ENCODE data around the gene PACRG.
A peak's percentile ranks its signal among the peaks of the same experiment; 100 is the strongest.

The PACRG gene

GRCh38 chr6:163151212-163151611, 423.4 kb downstream of the PACRG start:
- DNase-seq: no peak

- DNase-seq: no peak
These were observed 424.9 kb downstream of the PACRG start for GRCh38 chr6:163152701-163153100.

GRCh38 chr6:163159110-163159509, 431.3 kb downstream of the PACRG start:
- DNase-seq: no peak

GRCh38 chr6:163159689-163160088, 431.9 kb downstream of the PACRG start:
- no peak for DNase-seq

DNA sequence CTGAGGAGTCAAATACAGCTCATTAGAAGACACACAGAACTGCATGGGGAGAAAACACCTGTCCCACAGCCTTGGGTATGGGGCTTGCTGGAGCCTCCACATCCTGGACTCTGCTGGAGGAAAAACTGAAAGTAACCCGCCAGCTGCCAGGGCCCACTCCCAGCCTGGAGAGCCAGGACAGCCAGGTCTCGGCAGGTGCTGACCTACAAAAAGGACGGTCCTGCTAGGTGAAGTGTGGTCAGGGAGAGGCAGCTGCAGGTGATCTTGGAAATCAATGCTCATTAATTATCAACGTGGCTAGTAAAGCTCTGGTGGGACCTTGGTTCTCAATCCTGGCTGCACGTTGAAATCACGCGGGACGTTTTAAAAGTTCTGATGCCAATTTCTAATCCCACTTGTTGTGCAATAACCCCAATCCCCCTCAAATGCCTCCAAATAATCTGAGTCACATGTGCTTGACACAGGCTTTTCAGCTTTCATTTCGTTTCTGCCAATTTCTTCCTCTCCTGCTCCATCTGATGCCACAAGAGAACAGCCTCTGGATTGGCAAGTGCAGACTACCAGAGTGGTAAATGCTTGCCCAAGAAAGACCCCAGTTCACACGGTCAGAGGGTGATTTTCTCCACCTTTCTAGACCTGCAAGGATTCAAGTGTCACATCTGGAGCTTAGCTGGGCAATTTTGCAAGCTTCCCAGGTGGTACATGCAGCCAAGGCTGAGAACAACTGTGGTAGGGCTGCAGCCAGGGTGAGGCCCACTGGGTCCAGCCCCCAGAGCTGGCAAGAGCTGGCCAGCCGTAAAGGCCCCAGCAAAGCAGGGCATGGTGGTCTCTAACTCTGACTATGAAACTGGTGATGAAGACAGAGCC, 434.5 kb downstream of the PACRG start:
- no peak for DNase-seq

DNA sequence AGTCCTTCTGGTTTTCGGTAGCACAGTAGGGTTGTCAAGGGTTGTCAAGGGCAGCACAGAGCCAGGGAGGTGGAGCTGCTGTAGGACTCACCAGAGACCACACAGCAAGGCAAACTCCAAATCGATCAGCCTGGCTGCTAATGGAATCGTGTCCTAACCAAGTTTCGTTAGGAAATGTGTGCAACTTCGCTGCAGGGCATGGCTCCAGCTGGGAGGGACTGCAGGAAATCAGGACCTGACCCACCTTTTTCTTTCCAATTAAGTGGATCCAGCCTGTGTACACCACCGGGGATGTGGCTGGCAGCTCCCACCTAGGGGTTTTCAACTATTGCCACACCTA, 435.1 kb downstream of the PACRG start:
- DNase-seq: no peak

DNA sequence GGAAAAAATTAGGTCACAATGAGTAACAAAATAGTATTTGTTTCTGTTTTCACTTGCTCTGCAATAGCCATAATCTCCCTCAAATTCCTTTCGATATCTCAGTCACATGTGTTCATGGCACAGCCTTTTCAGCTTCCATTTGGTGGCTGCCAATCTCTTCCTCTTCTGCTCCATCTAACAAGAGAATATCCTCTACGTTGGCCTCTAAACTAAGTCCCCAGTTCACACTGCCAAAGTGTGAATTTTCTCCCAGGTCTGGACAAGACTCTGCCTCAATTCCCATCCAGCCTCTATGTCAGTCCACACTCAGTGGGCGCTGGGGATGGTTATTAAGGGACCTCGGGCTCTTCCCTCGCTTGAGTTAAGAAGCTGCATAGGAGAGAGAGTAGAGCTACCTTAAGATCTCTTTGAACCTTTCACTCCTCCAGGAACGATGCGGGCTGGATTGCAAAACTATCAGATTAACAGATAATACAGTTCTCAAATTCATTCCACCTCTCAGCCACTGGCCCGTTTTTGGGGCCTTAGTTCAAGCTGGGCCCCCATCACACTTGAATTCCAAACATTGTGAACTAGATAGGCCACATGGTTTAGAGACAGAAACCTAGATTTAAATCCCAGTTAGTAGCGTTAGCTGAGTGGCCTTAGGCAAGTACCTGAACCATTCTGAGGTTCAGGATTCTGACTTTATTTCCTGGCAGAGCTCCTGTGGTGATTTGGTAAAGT, 436.6 kb downstream of the PACRG start:
- DNase-seq: no peak

- no peak for DNase-seq
These were observed 437.6 kb downstream of the PACRG start for GRCh38 chr6:163165155-163165910.

GRCh38 chr6:163165922-163166321, 438.1 kb downstream of the PACRG start:
- no peak for DNase-seq

DNA sequence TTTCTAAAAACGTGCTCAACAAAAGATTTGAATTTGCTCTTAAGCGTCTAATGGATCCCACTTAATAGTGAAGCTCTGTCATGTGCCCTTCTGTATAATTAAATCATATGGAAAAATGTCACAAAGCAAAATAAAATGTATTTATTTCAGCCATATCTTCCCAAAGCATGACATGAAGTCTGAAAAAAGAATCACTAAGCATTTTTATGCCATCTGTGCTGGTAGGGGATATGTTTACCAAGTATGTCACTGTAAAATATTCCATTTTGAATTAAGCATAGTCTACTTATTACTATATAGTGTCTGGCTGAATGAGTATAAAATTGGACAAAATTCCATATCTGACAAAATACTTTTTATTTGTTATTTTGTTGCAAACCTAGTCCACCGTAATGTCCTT, 438.7 kb downstream of the PACRG start:
- no peak for DNase-seq

- no peak for DNase-seq
These were observed 441.7 kb downstream of the PACRG start for GRCh38 chr6:163169521-163169920.

DNA sequence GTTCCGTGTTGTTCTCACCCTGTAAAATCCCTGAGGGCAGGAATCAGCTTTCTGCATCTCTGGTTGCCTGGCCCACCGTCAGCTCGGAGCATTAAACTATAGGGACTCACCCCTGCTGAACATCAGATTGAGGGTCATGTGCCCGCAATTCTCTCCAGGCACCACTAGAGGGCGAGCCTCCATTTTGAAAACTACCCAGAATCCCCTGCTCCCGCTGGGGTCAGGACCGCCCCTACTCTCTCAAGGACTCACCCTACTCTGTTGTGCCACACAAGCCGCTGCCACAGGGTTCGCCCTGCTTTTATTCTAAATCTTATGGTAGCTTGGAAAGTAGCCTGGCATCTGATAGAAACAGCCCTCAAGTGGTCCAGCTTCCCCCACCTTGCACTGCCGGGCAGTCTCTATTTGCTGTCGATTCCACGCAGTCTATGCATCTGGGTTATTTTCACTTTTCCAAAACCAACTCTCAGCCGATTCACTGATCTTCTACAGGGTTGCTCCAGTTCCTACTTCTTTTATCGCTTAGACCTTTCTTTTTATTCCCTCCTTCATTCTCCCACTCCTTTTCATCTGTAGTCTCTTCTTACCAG, 442.6 kb downstream of the PACRG start:
- peak; percentile 4 to 28 for DNase-seq

DNA sequence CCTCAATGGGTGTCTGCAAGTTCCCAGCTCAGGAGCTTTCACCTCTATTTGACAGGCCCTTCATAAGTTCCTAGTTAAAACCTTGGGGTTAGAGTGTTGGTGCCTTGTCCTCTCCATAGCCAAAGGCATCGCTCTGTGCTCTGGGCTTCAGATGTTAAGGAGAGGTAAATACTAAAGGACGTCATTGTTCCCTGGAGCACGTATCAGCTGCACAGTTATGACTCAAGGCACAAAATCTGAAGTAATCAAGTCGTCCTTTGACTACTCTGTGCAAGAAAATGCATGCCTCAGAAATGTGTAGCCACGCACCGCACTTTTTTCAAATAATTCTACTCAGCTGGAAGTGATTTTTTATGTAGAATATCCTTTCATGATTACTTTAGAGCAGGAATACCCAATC, 446.0 kb downstream of the PACRG start:
- no peak for DNase-seq

DNA sequence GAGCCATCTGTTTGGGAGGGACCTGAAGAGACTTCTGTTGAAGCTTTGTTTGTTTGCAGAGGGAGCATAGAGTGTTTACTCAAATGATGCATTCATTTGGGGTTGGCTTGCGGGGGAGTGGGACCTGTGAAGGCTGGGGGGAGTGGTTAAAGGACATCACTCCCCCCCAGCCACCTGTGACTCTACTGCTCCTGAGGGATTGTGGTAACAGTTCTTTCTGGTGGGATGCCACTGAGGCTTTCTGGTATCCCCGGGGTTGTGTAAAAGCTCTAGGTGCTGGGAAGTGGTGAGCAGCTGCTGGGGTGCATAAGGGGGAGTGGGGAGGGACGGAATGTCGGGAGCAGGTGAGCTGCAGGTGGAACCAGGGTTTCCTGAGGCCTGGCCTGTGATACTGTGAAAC, 447.5 kb downstream of the PACRG start:
- DNase-seq: no peak

GRCh38 chr6:163176097-163176496, 448.3 kb downstream of the PACRG start:
- no peak for DNase-seq

- DNase-seq: no peak
These were observed 449.2 kb downstream of the PACRG start for GRCh38 chr6:163177007-163177406.

DNA sequence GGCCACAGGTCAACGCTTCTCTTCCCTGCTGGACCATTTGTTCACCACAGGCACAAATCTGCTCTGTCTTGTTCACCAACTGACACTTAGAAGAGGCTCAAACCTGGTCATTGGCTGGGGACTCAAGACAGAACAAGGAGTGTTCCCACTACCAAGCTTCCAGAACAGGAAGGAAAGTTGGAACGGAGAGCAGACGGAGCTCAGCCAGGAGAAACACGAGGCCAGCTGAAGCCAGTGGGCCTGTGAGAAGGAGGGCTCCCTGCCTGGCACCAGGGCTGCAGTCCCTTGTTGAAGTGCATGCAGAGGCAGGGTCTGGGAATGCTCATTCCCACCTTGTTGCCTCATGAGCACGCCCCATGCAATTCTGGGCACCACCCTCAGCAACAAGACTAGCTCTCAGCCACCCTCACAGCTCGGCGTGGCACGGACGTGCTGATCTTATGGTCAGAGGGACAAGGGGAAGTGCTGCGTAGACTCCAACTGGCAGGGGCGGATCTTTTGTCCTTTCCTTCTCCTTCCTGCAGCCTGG, 450.2 kb downstream of the PACRG start:
- DNase-seq: no peak

DNA sequence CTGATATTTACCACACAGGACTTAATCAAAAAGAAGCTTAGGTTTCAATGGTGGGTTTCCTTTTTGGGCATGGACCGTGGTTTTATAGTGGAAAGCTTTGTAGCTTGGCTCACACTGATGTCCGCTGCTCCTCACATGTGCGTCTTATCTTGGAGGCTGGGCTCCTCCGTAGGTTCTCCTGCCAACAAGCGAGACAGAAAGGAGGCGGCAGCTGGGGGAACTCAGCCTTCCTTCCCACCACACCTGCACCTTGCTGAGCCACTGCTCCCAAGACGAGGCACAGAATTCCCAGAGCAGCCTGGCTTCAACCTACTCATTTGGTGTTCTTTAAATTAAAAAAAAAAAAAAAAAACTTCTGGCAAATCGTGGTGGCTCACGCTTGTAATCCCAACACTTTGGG, 451.3 kb downstream of the PACRG start:
- DNase-seq: no peak

DNA sequence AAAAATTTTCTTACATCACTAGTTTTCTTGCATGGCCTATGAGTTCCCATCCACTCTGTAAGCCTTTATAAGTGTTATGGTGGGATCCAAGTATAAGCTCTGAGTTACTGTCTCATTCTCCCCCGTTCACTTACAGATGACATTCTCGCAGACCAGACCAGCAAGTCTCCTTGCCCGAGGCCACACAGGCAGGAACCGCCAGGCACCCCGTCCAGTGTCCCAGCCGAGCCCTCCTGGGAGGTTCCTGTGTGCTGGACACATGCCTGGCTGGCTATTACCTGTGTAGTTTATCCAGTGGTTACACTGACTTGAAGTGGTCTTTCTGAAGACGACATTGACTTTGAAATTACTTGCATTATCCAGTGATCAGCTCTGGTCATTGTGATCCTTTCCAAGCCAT, 451.9 kb downstream of the PACRG start:
- DNase-seq: no peak

- DNase-seq: no peak
These were observed 453.2 kb downstream of the PACRG start for GRCh38 chr6:163180874-163181541.

- DNase-seq: no peak
These were observed 453.9 kb downstream of the PACRG start for GRCh38 chr6:163181666-163182180.

- DNase-seq: no peak
These were observed 454.9 kb downstream of the PACRG start for GRCh38 chr6:163182696-163183095.
